Activated CD8-positive, alpha-beta memory T cell treated with anti-CD3 and anti-CD28 coated beads, Interleukin-2, amount 50 U/mL, for 4 hours (primary cell): Measurements from ENCODE around the gene PRKAR2B.
"Not testable (repeated sequence)": the region's sequence is repeated elsewhere in the genome, so short reads cannot be mapped to it uniquely, and the experiment has no call there.

Experiments
- DNase-seq: peaks from one replicate; pipeline ENCODE4 v3.0.0-alpha.2; 2020

The PRKAR2B gene

DNA sequence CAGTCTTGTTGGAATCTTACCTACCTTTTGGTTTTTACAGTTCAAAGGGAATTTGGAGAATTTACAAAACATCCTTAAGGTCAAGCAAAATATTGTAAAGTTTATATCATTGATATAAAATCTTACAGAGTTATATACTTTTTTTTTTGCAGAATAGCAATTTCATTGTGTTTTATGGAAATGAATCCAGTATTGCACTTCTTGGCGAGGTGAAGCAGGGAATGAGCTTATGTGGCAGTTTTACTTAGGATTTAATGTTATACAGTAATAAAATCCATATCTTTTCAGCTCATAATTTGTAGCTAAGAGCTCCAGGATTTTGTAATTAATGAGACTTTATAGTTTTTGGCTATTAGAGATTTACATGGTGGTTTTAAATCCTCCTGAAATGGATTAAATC lies 5.0 kb downstream of the PRKAR2B start:
- no peak for DNase-seq

- no peak for DNase-seq
Measured at GRCh38 chr7:107049971-107050532, 5.5 kb downstream of the PRKAR2B start.

GRCh38 chr7:107051376-107051775 lies 6.9 kb downstream of the PRKAR2B start:
- no peak for DNase-seq

DNA sequence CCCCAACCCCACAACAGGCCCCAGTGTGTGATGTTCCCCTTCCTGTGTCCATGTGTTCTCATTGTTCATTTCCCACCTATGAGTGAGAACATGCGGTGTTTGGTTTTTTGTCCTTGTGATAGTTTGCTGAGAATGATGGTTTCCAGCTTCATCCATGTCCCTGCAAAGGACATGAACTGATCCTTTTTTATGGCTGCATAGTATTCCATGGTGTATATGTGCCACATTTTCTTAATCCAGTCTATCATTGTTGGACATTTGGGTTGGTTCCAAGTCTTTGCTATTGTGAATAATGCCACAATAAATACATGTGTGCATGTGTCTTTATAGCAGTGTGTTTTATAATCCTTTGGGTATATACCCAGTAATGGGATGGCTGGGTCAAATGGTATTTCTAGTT lies 10.5 kb downstream of the PRKAR2B start:
- not testable (repeated sequence) for DNase-seq

GRCh38 chr7:107056058-107056457 lies 11.6 kb downstream of the PRKAR2B start:
- DNase-seq = not testable (repeated sequence)

DNA sequence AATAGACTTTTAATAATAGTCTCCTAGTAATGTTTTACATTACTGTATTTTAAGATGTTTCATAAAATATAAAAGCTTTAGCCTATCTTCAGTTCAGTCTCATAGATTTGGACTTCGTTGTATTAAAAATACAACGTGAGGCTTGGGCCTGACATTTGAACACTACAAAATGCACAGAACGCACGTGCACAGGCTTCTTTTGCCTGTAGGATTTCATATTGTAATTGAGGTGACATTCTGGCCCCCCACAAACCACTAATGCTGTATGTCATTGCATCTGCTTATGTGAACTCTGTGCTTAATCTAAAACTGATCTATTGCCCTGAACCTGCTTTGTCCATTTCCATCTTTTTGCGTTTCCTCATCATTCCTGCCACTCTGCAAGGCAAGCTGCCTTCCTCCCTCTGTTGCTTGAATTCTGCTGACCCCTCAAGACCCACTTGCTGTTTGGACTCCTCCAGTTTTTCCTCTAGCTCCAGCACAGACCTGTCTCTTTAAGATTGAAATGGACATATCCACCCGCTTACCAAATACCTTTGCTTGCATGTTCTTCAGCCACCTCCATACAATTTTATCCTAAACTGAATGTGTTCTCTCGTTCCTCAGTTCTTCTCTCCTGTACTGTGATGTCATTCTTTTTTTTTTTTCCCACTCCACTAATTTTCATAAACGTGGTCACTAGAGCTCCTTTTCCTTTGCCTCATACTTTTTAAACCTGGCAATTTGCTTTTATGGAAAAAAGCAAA lies 12.4 kb downstream of the PRKAR2B start:
- no peak for DNase-seq

DNA sequence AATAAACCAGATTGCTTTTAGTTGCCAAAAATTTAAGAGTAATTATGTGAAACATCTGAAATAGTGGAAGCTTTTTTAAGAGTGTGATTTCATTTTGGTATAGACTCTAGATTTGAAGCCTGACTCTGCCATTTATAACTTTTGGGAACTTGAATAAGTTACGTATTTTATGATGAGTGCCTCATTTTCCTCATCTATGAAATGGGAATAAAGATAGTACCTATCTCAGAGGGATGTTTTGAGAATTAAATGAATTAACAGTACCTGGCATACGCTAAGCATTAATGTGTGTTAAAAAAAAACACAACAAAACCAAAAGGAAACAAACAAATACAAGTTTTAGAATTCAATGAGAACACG lies 12.9 kb downstream of the PRKAR2B start:
- no peak for DNase-seq

- DNase-seq = no peak
Measured at GRCh38 chr7:107059468-107059867, 15.0 kb downstream of the PRKAR2B start.

GRCh38 chr7:107063245-107064120 lies 19.0 kb downstream of the PRKAR2B start:
- no peak for DNase-seq

- DNase-seq = no peak
Measured at GRCh38 chr7:107064255-107064654, 19.8 kb downstream of the PRKAR2B start.

- no peak for DNase-seq
Measured at GRCh38 chr7:107065929-107066247, 21.4 kb downstream of the PRKAR2B start.

DNA sequence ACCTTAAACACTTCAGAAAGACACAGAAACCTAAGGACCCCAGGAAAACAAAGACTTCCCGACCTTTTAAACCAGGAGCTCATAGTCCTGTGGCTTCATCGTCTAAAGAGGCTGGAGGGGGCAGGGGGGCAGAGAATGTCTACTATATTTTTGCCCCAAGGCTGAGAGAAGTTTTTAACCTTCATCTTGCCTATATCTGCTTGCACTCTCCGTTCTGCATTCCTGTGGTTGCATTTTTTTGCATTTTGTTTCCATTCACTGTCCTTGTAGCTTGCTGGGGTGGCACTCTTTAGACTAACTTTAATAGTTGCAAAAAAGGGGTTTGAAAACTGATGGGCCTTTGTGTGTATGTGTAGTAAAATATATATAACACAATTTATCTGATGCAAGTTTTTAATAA lies 23.7 kb downstream of the PRKAR2B start:
- no peak for DNase-seq

- no peak for DNase-seq
Measured at GRCh38 chr7:107069457-107069856, 25.0 kb downstream of the PRKAR2B start.

DNA sequence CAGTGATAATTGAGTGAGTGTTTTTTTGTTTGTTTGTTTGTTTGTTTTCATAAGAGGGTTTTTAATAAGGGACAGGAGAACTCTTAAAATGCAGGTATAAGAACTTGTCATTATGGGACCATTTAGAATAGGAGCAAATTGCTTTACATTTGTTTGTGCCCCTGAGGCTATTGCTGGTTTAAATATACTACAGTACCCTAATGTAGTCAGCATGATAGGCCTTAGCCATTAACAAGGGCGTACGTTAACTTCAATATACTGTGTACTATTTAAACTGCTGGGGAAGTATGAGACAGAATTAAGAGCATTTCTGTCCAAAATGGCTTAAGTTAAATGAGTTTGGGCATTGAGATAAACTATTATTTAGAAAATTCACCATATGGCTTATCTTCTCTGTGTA lies 26.2 kb downstream of the PRKAR2B start:
- DNase-seq = no peak

DNA sequence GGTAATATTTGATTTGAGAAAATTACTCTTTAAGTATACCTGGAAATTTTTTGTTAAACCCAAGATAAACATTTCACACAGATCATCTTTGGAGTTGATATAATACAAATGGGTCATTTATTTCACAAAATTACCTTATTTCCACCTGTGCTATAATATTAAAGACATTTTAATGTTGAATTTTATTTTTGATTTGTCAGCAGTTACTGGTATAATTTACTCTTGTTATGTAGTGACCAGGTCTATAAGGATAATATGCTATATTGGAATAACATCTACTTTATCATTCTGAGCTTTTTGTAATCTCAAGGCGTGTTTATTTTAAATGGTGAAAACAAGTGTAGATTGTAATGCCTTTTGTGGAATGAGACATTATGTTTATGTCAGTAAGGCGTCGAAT lies 26.6 kb downstream of the PRKAR2B start:
- DNase-seq = no peak

DNA sequence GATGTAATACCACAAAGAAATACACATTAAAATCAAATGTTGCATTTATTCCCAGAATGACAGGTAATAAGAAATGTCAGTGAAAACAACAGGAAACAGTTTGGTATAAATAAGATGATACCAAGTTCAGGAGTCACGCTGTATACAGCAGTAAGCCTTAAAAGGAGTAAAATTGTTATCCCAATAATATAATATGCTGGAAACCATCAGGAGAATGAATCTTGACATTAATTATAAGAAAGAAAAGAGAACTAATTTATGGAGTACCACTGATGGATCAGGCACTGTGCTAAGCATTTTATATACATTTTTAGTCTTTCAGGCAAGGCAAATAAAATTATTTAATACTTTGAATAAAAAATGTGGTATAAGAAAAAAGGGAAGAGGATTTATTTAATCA lies 27.6 kb downstream of the PRKAR2B start:
- no peak for DNase-seq

DNA sequence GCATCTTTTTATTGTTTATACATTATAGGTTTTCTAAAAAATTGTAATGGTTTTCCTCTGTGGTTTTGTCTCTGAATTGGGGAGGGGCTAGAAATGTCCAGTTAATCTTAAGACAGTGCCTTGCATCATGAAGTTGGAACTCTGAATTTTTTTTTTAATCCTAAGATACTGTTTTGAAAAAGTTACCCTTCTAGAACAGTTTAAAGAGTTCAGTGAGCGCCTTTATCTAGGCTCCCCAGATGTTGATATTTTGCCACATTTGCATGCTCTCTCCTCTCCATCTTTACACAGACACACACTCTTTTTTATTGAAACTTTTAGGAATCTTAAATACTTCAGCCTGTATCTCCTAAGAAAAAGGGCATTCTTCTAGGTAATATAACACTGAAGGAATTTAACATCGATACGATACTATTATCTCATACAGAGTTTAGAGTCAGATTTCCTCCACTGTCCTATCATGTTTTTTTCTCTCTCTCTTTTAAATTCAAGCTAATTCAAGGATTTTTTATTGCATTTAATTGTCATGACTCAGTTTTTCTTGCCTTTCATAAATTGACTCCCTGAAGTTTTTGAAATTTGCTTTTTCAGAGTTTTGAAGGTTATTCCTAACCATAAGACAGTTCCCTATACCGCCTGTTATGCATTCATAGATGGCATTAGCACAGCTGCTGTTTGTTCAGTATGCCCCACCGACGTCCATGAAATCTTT lies 31.5 kb downstream of the PRKAR2B start:
- DNase-seq = no peak

DNA sequence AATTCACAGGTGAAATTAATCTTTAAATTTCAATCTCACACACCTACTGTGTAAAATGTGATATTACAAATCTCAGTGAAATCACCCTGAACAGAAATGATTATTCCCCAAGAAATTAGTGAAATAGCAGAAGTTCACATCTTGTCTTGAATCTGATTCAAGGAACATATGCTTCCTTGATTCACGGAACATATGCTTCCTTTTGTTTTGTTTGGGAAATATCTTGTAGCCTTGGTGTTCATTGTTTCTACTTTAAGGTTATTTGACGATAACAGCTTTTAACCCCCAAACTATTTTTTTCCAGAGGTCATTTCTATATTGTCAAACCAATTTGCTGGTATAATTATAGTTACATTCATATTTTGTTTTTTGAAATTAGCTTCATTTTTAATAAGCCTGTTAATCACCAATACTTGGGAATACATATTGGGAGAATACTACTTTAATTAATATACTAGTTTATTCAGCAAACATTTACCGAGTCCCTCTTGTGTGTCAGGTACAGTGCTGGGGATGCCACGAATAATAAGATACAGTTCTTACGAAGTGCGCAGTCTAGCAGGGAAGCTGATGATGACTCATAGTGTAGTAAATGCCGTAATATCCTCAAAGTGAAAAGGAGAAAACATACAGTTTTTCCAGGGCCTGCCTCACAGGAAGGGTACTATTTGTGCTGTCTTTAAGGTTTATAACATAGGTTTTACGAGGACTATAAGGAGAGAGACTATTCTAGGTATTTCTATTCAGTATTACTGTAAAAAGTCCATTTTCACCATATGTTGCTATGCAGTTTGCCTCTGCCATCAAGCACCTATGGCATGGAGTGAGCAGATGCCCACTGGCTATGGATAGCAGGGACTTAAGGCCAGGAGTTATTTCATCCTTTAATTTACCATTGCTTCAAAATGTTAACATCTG lies 32.5 kb downstream of the PRKAR2B start:
- DNase-seq = no peak

DNA sequence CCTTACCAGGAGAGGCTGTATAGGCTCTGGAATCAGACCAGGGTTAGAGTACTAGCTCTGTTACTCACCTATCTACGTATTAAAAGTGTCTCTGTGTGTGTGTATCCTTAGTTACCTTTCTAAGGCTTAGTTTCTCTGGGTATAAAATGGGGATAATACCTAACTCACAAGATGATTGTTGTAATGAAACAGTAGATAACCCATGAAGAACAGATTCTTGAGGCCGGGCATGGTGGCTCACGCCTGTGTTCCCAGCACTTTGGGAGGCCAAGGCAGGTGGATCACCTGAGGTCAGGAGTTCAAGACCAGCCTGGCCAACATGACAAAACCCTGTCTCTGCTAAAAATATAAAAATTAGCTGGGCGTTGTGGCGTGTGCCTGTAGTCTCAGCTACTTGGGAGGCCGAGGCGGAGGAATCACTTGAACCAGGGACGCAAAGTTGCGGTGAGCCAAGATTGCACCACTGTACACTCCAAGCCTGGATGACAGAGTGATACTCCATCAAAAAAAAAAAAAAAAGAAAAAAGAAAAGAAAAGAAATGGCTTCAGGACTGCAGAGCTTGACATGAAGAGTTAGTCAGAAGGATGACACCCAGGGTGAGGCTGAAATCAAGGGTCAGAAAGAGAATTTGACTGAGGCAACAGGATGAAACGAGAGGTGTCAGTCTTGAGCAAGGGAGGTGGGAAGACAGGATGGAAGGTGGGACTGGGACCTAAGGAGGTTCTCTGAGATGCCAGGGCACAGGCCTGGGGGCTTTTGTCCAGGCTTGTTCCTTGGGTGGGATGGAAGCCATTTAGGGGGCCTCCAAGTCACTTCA lies 33.4 kb downstream of the PRKAR2B start:
- DNase-seq = no peak

- DNase-seq = no peak
Measured at GRCh38 chr7:107078517-107078966, 34.0 kb downstream of the PRKAR2B start.

DNA sequence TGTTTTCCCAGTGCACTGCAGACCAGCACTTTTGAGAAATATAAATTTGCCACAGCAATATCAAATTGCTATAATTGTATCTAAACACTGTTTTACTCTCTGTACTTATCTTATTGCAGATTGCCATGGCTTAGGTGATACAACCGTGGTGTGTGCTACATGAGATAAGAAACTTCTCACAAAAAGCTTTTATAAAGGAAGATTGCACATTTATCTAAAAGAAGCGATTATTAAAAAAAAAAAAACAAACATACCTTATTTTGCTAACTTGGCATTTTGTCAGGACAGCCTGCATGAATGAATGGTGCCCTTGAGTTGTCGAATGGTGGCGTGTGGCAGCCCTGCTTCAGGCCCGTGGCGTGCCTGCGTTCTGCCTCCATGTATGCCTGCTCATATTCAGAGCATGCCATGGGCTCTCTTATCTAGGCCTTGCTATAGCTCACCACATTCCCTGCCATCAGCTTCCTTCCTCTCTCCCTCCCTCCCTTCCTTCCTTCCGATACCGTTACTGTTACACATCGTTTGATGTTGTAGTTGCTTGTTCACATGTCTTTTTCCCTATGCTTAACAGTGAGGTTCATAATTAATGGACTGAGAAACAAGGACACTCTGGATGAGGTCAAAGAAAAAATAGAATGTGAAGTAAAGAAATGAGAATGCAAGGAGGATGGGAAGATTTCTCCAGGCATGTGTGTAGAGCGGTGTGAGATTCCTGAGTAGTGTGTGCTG lies 34.9 kb downstream of the PRKAR2B start:
- DNase-seq = no peak
